CD1c-positive myeloid dendritic cell (primary cell): Measurements from ENCODE around the gene ZNF213.

Source experiments
- DNase-seq: peaks from one replicate; pipeline ENCODE4 v3.0.0-alpha.2; 2016; ENCODE audit errors: extremely low spot score

The ZNF213 gene

GRCh38 chr16:3134338-3135125 is at the start of gene ZNF213:
TSS of gene ZNF213 (plus strand) at chr16:3135029. CDS start at chr16:3137281, 2,252 bp downstream.
- DNase-seq, result peak; percentile 97

GRCh38 chr16:3085868-3086595 is 48.8 kb upstream of the ZNF213 start:
- DNase-seq, result peak; percentile 25

GRCh38 chr16:3086596-3087242 is 48.1 kb upstream of the ZNF213 start:
- peak; percentile 59 for DNase-seq

- DNase-seq, result peak; percentile 38
Observed at GRCh38 chr16:3087243-3088235, 47.3 kb upstream of the ZNF213 start.

GRCh38 chr16:3088450-3088849 is 46.4 kb upstream of the ZNF213 start:
- no peak for DNase-seq

- no peak for DNase-seq
Observed at GRCh38 chr16:3088925-3089716, 45.7 kb upstream of the ZNF213 start.

- no peak for DNase-seq
Observed at GRCh38 chr16:3089717-3090592, 44.9 kb upstream of the ZNF213 start.

GRCh38 chr16:3091551-3091950 is 43.3 kb upstream of the ZNF213 start:
- DNase-seq, result no peak

GRCh38 chr16:3092501-3092941 is 42.3 kb upstream of the ZNF213 start:
- DNase-seq, result no peak

GRCh38 chr16:3094289-3095027 is 40.4 kb upstream of the ZNF213 start:
- peak; percentile 82 for DNase-seq

GRCh38 chr16:3095869-3096268 is 39.0 kb upstream of the ZNF213 start:
- DNase-seq, result peak; percentile 91

- DNase-seq, result peak; percentile 23
Observed at GRCh38 chr16:3096362-3096761, 38.5 kb upstream of the ZNF213 start.

GRCh38 chr16:3097266-3097665 is 37.6 kb upstream of the ZNF213 start:
- no peak for DNase-seq

- no peak for DNase-seq
Observed at GRCh38 chr16:3098459-3099394, 36.1 kb upstream of the ZNF213 start, which contains the start of gene ZSCAN10. TSS of gene ZSCAN10 (minus strand) at chr16:3099294. CDS start at chr16:3092937, 6,357 bp downstream.

- no peak for DNase-seq
Observed at GRCh38 chr16:3099395-3099731, 35.5 kb upstream of the ZNF213 start.

- peak; percentile 96 for DNase-seq
Observed at GRCh38 chr16:3099732-3100499, 34.9 kb upstream of the ZNF213 start.
